T-helper 2 cell (primary cell): ENCODE measurements around the gene TAS2R7.
A peak's percentile ranks its signal among the peaks of the same experiment; 100 is the strongest.
"Not testable (repeated sequence)": the region's sequence is repeated elsewhere in the genome, so short reads cannot be mapped to it uniquely, and the experiment has no call there.

Experiments
- DNase-seq, 5 experiments: peaks; one replicate each; pipeline versions ENCODE4 v3.0.0 to v3.0.0-alpha.2; 2012 to 2022
- total RNA-seq, 2 donors: gene quantifications; one replicate each; lab custom pipeline; 2026; lab: John Stamatoyannopoulos, UW

Gene TAS2R7
- 0 reads per million in 2 donors for total RNA-seq

GRCh38 chr12:10802587-10802986 lies at the start of gene TAS2R7:
Gene TAS2R7, minus strand, starts transcription at chr12:10802627. Its CDS starts 57 bp downstream, at chr12:10802570.
- DNase-seq: no peak

GRCh38 chr12:10851243-10851858 lies 48.9 kb upstream of the TAS2R7 start:
- DNase-seq: peak in 1 of 5 experiments; percentile 17

GRCh38 chr12:10849425-10849878 lies 47.0 kb upstream of the TAS2R7 start, which contains the start of gene PRR4:
Gene PRR4, minus strand, starts transcription at chr12:10849475. Its CDS starts 38 bp downstream, at chr12:10849437.
- DNase-seq: peak in 2 of 5 experiments; percentile 15 to 88

GRCh38 chr12:10847744-10848143 lies 45.3 kb upstream of the TAS2R7 start:
- DNase-seq: no peak

GRCh38 chr12:10842862-10843261 lies 40.4 kb upstream of the TAS2R7 start:
- no peak for DNase-seq

GRCh38 chr12:10838461-10838860 lies 36.0 kb upstream of the TAS2R7 start:
- DNase-seq: no peak

GRCh38 chr12:10829994-10830393 lies 27.6 kb upstream of the TAS2R7 start:
- DNase-seq: no peak

GRCh38 chr12:10826258-10826657 lies 23.8 kb upstream of the TAS2R7 start, which contains the start of gene TAS2R10:
Gene TAS2R10, minus strand, starts transcription at chr12:10826358. Its CDS starts 89 bp downstream, at chr12:10826269.
- no peak for DNase-seq

- no peak for DNase-seq
Observed at GRCh38 chr12:10824957-10825356, 22.5 kb upstream of the TAS2R7 start.

- DNase-seq: no peak
Observed at GRCh38 chr12:10811883-10812536, 9.6 kb upstream of the TAS2R7 start.

- no peak for DNase-seq
Observed at GRCh38 chr12:10810068-10810467, 7.6 kb upstream of the TAS2R7 start, which contains the start of gene TAS2R9. Gene TAS2R9, minus strand, starts transcription at chr12:10810168. Its CDS starts 93 bp downstream, at chr12:10810075.

GRCh38 chr12:10807186-10807585 lies 4.8 kb upstream of the TAS2R7 start, which contains the start of gene TAS2R8:
Gene TAS2R8, minus strand, starts transcription at chr12:10807286. Its CDS starts 306 bp downstream, at chr12:10806980.
- DNase-seq: no peak

- no peak for DNase-seq
Observed at GRCh38 chr12:10801741-10802140, 686 bp downstream of the TAS2R7 start.

- DNase-seq: no peak
Observed at GRCh38 chr12:10794222-10794621, 8.2 kb downstream of the TAS2R7 start.

GRCh38 chr12:10791769-10792168 lies 10.7 kb downstream of the TAS2R7 start:
- not testable (repeated sequence) for DNase-seq

- DNase-seq: no peak
Observed at GRCh38 chr12:10783252-10783651, 19.2 kb downstream of the TAS2R7 start.

GRCh38 chr12:10779103-10779502 lies 23.3 kb downstream of the TAS2R7 start:
- DNase-seq: no peak

- peak in 2 of 5 experiments; percentile 15 to 38 for DNase-seq
Observed at GRCh38 chr12:10771132-10771733, 31.2 kb downstream of the TAS2R7 start.

- DNase-seq: no peak
Observed at GRCh38 chr12:10759657-10760056, 42.8 kb downstream of the TAS2R7 start.

- no peak for DNase-seq
Observed at GRCh38 chr12:10756194-10756593, 46.2 kb downstream of the TAS2R7 start.

- no peak for DNase-seq
Observed at GRCh38 chr12:10753059-10753458, 49.4 kb downstream of the TAS2R7 start.
